Occipital lobe (tissue), 2 donors: ENCODE data around the gene CYP4F12. TPM values are rescaled to one million over a fixed set of nuclear protein-coding genes. Genes with fewer than 3 reads are reported as not detected.
"Not testable (repeated sequence)": the region's sequence is repeated elsewhere in the genome, so short reads cannot be mapped to it uniquely, and the experiment has no call there.

Experiments
- DNase-seq: peaks from one replicate; lab custom pipeline; 2025; lab: John Stamatoyannopoulos, UW
- total RNA-seq: library from RNA; depleted of rRNA; stranded (reverse); fragments of >200 nt; gene quantifications from one replicate; pipeline ENCODE4 v1.2.3, GENCODE V29; 2014

The CYP4F12 gene
- total RNA-seq, 1 donor from 2014 or later, result not detected

DNA sequence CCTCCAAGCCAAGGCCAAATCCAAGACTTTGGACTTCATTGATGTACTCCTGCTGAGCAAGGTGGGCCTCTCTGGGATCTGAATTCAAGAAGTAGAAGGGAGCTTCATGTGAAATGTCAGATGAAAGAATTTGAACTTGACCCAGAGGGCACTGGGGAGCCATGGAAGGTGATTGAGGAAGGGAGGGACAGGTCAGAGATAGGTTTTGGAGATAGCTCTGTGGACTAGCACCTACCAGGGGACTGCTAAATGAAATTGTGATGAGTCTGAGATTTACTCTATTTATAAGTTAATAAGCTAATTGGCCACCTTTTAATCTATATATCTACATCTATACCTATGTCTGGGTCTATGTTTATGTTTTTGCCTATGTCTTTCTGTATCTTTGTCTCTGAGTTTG is 22.8 kb upstream of the CYP4F12 start:
- DNase-seq, result not testable (repeated sequence)

DNA sequence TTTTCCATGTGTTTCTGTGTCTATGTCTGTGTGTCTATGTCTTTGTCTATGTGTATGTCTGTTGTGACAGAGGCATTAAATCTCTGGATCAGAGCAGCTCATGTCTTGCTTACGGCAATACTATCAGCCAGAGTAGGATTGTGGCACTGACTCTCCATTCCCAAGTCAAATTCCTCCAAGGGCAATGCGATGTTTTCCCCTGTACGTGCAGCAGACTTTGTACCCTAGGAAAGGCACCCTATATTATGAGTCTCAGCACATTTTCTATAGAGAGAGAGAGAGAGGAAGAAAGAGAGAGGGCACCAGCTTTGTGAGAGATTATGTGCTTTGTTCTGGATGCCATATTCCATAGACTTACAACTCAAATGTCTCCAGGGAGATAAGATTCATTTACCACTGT is 21.1 kb upstream of the CYP4F12 start:
- no peak for DNase-seq

DNA sequence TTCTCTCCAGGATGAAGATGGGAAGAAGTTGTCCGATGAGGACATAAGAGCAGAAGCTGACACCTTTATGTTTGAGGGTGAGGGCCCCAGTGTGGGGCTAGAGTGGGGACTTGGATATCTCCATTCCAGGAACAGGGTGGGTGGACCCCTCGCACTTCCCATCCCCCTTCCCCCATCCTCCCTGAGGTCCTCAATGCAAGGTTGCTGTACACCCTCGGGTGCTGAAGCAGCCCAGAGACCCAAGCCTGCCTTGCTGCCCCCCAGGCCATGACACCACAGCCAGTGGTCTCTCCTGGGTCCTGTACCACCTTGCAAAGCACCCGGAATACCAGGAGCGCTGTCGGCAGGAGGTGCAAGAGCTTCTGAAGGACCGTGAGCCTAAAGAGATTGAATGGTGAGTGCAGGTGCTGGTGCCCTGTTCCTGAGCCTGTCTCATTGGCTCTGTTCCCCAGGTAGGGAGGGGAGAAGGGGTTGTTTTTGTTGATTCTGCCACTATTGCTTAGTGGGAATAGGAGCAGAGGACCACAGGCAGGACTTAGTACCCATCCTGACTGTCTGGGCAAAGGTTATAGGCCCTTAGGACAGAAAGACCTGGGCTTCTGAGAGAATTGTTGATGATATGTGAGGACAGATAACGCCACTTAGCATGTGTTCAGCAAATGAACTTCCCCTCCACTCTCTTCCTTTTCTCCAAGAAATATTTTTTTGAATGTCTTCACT is 20.2 kb upstream of the CYP4F12 start:
- DNase-seq, result no peak

DNA sequence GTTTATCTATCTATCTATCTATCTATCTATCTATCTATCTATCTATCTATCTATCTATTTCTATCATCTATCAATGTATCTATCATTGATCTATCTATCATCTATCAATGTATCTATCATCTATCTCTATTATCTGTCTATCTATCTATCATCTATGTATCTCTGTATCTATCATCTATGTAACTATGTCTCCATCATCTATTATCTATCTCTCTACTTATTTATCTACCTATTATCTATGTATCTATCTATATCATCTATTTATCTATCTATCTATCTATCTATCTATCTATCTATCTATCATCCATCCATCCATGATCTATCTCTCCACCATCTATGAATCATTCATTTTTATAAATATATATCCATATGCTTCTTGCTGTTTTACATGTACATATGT is 16.4 kb upstream of the CYP4F12 start:
- no peak for DNase-seq

DNA sequence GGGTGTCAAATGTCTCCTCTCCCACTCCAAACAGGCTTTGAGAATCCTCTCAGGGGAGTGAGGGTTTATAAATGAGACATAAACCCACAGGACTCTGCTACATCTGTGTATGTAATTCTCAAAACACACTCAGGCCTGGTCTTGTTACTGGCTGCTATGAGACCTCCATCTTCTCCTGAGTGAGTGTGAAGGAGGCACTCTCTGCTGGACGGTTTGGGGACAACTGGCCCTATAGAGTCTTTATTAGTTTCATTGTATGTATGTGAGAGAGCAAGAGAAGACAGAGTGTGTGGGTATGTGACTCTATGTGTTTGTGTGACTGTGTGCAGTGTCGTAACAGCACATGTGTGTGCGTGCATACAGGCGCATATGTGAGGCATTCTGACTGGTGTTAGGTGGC is 9.6 kb upstream of the CYP4F12 start:
- DNase-seq, result no peak

DNA sequence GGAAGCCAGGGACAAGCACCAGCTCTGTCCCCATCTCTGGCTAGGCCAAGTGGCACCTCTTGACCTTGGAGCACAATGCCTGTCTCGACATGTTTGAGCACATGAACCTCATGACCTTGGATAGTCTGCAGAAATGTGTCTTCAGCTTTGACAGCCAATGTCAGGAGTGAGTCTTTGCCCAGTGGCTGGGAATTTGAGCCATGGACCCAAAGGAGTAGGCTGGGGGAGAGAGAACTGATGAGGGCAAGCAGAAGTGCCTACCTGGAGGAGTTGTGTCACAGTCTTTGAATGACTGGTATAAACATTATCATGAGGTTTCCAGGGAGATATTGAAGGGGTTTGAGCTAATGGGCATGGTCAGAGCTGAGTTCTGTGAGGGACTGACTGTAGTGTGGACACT is 6.7 kb upstream of the CYP4F12 start:
- no peak for DNase-seq

DNA sequence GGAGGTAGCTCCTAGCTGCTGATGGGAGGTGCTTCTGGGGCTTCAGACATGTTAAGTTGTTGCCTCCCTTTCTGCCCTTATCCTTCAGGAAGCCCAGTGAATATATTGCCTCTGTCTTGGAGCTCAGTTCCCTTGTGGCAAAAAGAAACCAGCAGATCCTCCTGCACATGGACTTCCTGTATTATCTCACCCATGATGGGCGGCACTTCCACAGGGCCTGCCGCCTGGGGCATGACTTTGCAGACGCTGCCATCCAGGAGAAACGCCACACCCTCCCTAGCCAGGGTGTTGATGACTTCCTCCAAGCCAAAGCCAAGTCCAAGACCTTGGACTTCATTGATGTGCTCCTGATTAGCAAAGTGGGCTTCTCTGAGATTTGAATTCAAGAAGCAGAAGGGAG is 6.0 kb upstream of the CYP4F12 start:
- no peak for DNase-seq

DNA sequence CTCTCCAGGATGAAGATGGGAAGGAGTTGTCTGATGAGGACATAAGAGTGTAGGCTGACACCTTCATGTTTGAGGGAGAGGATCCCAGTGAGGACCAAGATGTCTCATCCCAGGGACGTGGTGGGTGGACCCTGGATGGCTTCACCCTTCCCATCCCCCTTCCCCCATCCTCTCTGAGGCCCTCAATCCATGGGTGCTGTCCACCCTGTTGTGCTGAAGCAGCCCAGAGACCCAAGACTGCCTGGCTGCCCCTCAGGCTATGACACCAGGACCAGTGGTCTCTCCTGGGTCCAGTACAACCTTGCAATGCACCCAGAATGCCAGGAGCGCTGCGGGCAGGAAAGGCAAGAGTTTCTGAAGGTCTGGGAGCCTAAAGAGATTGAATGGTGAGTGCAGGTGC is 3.4 kb upstream of the CYP4F12 start:
- no peak for DNase-seq

DNA sequence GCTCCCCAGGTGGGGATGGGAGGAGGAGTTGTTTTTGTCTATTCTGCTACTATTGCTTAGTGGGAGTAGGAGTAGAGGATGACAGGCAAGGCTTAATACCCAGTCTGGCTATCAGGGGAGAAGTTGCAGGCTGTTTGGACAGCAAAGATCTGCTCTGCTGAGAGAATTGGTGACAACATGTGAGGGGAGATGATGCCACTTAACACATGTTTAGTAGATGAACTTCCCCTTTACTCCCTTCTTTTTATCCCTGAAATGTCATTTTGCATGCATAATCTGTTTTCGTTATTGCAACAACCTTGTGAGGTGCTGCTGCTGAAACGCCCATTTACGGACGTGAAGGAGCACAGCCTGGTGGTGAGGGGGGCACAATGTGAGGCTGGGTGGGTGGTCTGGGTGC is 3.0 kb upstream of the CYP4F12 start:
- DNase-seq, result no peak

DNA sequence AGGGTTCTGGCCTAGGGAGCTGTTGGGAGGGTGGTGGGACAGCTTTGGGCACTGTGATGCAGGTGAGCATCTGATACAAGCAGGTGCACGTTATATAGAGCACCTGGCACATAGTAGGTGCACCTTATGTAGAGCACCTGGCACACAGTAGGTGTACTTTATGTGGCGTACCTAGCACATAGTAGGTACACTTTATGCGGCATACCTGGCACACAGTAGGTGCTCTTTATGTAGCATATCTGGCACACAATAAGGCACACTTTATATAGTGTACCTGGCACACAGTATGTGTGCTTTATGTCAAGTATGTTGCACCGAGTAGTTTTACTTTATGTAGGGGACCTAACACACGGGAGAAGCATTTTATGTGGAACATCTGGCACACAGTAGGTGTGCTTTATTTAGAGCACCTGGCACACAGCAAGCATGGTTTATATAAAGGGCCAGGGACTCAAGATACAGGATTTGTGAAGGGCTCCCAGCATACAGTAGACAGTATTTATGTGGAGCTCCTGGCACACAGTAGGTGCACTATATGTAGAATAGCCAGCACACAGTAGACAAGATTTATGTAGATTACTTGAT is 1.6 kb upstream of the CYP4F12 start:
- DNase-seq, result no peak

DNA sequence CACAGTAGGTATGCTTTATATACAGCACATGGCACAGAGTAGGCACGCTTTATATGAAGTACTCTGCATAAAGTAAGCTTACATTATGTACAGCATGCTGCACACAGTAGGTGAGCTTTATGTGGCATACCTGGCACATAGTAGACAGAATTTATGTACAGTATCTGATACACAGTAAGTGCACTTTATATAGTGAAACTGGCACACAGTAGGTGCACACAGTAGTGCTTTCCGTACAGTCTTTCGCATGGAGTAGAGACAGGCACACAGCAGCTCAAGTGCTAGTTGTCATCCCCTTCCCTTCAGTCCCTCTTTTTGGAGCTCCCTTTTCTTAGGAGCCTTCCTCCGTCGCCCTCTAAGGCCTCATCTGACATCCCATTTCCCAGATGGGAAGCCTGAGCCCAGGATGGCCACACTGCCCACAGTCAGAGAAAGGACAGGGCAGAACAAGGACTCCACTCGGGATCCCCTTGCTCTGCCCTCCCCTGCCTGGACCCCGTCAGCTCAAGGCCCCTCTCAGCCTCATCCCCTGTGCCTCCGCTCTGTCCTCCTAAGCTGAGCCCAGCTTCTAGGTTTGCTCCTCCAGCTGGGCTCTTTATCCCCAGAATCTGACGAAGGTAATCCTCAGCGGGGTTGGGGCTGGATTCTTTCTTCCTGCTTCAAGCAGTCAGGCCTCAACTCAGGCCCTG is 852 bp upstream of the CYP4F12 start:
- no peak for DNase-seq

DNA sequence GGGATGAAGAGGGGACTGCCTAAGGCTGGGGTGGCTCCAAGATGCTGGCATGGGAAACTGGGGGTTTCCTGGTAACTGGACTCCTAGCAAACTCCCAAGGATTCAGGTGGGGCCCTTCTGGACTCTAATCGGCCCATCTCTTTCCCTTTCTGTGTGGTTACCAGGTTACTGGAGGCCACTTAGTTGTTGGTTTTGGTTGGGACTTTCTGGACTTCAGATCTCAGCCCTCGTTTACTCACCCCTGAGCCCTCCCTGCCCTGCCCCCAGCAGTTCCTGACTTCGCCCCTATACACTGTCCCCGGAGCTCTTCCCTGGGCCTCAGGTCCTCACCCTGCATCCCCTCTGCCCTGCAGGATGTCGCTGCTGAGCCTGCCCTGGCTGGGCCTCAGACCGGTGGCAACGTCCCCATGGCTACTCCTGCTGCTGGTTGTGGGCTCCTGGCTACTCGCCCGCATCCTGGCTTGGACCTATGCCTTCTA is 328 bp downstream of the CYP4F12 start:
- no peak for DNase-seq

DNA sequence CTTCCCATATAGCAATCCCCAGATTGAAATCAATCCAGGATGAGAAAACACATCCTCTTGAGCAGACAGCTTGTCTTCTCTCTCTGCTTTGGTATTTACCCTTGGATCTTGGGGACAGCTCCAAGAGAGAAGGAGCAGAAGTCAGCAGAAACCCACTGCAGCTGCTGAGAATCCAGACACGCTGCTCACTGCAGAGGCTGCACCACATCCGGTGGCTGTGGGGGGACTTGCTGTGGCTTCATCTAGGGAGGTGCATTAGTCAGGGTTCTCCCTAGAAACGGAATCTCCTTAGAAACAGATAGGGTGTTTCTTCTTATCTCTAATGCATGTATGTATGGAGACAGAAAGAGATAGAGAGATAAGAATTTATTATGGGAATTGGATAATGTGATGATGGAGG is 2.7 kb downstream of the CYP4F12 start:
- DNase-seq, result no peak

DNA sequence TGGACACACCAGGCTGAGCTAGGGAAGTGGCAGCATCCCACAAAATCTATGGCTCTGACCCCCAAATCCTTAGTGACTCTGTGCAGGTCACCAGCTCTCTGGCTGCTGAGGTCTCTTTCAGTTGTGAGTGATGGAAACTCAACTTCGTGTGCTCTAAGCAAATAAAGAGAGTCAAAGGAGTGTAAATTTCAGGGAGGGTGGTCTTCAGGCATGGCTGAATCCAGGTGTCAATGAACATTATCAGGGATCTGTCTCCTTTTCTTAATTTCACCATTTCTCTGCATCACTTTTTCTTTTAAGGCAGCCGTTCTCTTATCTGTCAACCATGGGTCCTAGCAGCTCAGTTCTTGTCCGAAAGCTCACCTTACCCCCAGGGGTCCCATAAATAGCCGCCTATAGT is 6.2 kb downstream of the CYP4F12 start:
- no peak for DNase-seq

DNA sequence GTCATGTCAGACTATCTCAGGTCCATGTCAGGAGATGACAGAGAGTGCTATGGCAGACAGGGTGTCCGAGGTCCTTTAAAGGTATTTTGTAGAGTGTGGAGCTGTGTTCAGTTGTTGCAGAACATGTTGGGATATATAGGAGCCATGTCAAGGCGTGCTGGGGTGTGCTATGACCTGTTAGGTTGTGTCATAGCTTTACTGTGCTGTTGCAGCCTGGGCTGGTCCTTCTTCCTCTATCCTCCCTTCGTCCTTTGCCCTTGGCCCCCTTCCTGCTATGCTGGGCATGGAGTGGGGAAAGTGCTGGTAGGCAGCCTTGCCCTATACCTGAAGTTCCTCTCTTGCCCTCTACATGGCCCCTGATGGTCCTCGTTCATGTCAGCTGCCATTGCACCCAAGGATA is 7.0 kb downstream of the CYP4F12 start:
- DNase-seq, result not testable (repeated sequence)

DNA sequence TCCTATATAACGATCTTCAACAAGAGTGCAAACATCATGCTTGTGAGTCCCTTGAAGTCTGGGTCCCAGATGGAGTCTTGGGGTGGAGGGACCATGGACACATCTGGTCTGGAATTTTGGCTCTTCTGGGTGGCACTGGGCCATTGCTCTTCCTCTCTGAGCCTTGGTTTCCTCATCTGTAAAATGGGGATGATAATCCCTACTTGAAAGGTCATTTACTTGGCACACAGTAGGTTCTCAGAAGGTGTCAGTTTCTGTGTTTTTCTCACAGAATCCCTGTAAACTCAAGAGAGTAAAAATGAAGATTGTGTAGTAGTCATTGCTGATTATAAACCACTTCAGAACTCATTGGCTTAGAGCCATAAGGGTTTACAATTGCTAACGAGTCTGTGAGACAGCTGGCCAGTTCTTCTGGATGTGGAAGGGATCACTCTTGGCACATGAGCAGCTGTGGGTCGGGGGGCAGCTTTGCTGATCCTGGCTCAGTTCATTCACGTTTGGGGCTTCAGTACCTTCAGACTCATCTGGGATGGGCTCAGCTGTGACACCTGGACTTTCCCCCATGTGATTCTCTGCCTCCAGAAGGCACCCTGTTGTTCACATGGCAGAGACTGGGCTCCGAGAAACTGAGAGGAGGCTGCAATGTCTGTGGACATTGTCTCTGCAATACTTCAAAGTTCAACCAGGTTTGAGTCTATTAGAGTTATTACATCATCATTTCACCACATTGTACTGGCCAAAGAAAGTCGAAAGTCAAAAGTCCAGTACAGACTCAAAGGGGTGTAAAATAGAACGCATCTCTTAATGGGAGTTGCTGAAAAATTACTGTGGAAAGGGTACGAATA is 7.8 kb downstream of the CYP4F12 start:
- DNase-seq, result no peak

DNA sequence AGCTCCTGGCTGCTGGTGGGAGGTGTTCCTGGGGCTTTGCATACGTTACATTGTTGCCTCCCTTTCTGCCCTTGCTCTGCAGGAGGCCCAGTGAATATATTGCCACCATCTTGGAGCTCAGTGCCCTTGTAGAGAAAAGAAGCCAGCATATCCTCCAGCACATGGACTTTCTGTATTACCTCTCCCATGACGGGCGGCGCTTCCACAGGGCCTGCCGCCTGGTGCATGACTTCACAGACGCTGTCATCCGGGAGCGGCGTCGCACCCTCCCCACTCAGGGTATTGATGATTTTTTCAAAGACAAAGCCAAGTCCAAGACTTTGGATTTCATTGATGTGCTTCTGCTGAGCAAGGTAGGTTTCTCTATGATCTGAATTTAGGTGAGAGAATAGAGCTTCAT is 10.5 kb downstream of the CYP4F12 start:
- no peak for DNase-seq

DNA sequence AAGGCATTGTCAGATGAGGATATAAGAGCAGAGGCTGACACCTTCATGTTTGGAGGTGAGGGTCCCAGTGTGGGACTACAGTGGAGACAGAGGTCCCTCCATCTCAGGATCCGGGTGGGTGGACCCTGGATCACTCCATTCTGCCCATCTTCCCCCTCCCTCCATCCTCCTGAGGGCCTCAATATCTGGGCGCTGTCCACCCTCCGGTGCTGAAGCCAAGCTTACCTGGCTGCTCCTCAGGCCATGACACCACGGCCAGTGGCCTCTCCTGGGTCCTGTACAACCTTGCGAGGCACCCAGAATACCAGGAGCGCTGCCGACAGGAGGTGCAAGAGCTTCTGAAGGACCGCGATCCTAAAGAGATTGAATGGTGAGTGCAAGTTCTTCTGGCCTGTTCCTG is 11.9 kb downstream of the CYP4F12 start:
- no peak for DNase-seq

DNA sequence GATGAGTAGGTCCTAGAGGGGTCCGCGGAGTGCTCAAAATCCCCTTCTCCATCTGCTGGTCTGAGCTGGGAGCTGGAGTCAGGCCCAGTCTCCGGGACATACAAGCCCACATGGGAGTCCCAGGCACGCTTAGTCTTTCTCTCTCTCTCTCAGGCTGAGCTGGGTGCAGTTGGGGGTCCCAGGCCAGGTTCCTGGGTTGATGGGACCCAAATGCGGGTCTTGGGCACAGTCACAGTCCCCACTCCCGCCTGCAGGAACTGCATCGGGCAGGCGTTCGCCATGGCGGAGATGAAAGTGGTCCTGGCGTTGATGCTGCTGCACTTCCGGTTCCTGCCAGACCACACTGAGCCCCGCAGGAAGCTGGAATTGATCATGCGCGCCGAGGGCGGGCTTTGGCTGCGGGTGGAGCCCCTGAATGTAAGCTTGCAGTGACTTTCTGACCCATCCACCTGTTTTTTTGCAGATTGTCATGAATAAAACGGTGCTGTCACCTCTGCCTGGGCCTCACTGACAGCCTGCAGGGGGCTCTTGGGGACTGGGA is 23.8 kb downstream of the CYP4F12 start:
- DNase-seq, result no peak

DNA sequence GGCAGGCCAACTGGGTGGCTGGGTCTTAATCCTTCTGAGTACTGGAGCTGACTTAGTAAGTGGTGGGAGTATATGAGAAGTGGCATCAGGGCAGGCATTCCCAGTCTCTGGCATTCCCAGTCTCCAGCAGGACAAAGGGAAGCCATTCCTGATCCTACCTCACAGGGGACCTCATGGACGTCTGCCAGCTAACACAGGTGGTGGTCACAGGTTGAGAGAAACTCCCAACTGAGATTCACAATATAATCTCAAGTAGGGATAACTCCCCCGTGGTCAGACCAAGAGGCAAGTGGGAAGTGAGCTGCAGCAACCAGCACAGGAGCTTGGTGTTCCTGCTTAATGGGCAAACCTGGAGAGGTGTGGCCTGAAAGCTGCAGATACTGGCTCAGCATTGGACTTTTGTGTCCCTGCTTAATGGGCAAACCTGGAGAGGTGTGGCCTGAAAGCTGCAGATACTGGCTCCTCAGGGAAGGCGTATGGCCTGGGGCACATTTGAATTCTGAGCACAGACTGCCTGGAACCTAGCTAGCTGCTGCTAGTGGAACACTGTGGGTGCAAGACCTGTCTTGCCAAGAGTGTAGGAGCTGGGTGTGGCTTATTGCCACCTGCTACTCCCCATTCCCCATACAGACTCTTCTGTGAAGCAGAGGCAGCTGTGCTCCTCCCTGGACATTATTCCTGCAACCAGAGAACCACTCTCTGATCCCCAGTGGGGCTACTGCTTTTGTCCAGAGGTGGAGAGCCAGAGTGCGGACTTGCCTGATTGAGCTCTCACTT is 29.1 kb downstream of the CYP4F12 start:
- DNase-seq, result no peak

DNA sequence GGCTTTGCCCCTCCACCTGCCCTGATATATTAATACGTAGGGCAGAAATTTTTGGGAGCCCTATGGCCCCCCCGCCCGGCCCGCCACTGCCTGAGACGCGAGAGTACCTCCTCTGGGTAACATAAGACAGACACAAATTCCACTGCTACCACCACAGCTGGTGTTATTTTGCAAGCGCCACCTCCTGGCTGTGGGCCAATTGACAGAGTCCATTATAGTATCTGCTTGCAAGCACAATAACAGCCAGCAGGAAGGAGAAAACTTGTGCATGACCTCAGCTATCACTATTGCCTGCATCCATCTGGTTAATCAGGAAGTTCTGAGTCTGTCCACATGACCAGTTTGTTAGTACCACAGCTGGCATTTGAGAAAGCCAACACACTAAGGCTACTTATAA is 29.6 kb downstream of the CYP4F12 start:
- no peak for DNase-seq
